Panc1 (cell line): ENCODE data around the gene OSBP2.

Source experiments
- CTCF ChIP-seq: fragments of 450-650 bp; IDR thresholded peaks from 2 replicates; pipeline ENCODE4 v1.5.1; 2017; ENCODE audit warnings: mild to moderate bottlenecking
- POLR2AphosphoS5 ChIP-seq: IDR thresholded peaks from 2 replicates; pipeline ENCODE4 v1.6.1; 2012; ENCODE audit warnings: mild to moderate bottlenecking, low read depth, low read length, moderate library complexity
- REST ChIP-seq, 2 experiments: IDR thresholded peaks; 2 replicates each; pipeline ENCODE4 v1.6.1; 2011 to 2012; ENCODE audit warnings: low read depth in 2 of 2, control low read depth in 1 of 2, low read length in 1 of 2, mild to moderate bottlenecking in 1 of 2, moderate library complexity in 1 of 2; ENCODE audit not compliant: insufficient read depth in 1 of 2
- TCF7L2 ChIP-seq: IDR thresholded peaks from 2 replicates; pipeline ENCODE4 v1.6.1; 2011; ENCODE audit warnings: mild to moderate bottlenecking, low read depth, low read length, inconsistent platforms

GRCh38 chr22:30906946-30907345, 212.3 kb downstream of the OSBP2 start:
- TF ChIP-seq CTCF (no peak), TCF7L2 (no peak), REST (IDR thresholded peaks at IDR 0.05; ENCODE audit: insufficient read depth in 1 of 2, low read depth in 2 of 2, low read length in 1 of 2) (no peak), POLR2AphosphoS5 (no peak)
